Retinal pigment epithelial cell (primary cell): Measurements from ENCODE around the gene MLC1.

Source experiments
- DNase-seq: peaks from one replicate; pipeline ENCODE4 v3.0.0-alpha.2; 2010; ENCODE audit warnings: low read depth
- H3K4me3 ChIP-seq: 2 replicates; pipeline ENCODE4 v1.5.1; 2011; ENCODE audit warnings: mild to moderate bottlenecking, low read length, control low read depth, moderate library complexity
- TF ChIP-seq, protein P1 (sequence below): conservative IDR thresholded peaks from 2 replicates; pipeline ENCODE4 v1.5.1; 2011; ENCODE audit warnings: low read depth, low read length, control low read depth, inconsistent platforms

MLC1 gene

DNA sequence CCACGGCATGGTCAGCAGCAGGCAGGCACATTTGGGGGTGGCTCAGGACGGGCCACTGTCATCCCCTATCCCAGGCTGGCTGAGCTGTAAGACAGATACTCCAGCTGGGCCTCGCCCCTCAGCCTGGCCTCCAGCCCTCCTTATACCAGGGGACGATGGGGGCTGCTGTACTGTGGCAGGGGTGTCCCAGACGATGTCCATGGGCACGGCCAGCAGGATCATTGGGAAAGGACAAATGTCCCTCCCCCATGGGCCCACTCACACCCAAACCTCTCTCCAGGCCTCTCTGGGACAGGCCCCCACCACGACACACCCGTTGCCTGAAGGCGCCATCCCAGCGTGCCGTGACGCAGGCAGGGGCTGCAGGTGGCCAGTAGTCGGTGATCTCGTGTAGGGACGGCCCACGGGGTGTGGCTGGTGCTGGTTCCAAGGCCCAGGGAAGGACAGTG lies 71.1 kb downstream of the MLC1 start:
- TF ChIP-seq, protein P1, sequence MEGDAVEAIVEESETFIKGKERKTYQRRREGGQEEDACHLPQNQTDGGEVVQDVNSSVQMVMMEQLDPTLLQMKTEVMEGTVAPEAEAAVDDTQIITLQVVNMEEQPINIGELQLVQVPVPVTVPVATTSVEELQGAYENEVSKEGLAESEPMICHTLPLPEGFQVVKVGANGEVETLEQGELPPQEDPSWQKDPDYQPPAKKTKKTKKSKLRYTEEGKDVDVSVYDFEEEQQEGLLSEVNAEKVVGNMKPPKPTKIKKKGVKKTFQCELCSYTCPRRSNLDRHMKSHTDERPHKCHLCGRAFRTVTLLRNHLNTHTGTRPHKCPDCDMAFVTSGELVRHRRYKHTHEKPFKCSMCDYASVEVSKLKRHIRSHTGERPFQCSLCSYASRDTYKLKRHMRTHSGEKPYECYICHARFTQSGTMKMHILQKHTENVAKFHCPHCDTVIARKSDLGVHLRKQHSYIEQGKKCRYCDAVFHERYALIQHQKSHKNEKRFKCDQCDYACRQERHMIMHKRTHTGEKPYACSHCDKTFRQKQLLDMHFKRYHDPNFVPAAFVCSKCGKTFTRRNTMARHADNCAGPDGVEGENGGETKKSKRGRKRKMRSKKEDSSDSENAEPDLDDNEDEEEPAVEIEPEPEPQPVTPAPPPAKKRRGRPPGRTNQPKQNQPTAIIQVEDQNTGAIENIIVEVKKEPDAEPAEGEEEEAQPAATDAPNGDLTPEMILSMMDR, result no peak
- no peak overlapping the region for H3K4me3 ChIP-seq

DNA sequence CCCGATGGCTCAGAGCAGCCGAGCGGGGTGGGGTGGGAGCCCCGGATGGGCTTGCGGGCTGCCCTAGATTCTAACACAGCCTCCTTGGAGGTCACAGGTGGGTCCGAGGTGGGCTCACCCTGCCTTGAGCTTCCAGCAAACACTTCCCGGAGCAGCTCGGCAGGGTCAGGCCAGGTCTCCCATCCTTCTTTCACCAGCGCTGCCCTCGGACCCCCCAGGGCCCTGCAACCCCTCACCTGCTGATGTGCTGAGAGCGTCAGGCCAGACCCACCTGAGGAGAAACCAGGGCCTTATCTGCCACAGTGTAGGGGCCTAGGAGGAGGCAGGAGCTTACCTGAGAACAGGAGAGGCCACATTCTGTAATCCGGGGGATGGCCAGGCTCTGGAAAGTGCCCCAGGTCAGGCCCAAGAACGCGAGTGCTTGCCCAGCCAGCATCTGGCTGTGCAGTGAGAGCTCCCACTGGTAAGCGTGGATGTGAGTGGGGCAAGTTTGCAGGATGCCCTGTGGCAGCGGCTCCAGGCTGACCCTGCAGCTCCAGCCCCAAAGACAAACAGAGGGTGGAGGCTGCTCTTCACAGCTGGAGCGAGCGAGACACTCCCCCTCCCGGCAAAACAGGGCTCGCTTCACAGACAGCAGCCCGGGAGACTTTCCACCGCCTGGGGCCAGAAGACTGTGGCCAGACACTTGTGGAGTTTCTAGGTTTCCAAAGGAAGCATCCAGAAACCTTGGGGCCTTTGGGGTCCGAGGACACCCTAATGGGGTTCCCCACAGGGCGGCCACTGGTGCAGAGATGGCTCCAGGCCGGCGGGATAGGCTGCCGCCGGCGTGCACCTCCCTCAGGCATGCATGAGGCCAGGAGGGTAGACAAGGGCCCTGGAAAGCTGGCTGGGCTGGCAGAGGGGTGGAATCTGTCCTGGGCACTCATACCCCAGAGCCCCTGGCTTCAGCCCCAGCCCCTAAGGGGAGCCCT lies 72.7 kb downstream of the MLC1 start, which contains the start of gene IL17REL:
Gene IL17REL, minus strand, starts transcription at position 555 of the 971 bp plus-strand sequence. Its CDS starts 119 bp downstream, at position 436.
- TF ChIP-seq, protein P1, result no peak
- DNase-seq, result no peak
- H3K4me3 ChIP-seq, result no peak within 1 kb of the TSS

More for the DNA sequence above, 71.1 kb downstream of the MLC1 start:
- no peak for DNase-seq

DNA sequence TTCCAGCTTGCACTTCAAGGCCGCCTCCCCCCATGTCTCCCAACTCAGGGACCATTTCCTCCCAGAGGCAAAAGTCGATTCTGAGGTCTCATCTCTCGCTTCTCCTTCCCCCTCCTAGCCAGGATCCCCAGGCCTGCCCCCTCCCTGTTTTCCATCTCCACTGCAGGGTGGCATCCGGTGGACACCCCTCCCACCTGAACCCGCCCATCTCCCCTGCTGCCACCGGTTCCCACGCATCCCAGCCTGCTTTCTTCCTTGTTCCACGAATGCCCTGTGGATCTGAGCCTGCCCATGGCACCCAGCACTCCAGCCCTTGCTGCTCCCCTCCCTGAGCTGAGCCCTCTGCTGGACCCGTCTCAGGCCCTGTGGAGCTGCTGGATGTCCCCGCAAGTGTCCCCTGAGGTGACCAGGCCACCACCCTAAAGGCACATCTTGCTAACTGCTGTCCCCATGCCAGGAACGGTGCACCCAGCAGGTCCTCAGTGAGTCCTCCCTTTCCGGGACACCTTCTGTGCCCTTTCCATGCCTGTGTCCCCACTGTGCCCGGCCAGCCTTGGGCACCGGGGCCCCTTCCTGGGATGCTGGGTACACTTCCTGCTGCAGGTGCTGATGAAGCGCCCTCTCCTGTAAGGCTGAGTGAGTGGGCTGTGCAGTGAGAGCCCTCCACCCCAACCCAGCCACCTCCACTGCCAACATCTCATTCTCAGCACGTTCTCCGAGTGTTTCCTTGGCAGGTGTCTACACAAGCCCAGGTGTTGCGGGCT lies 73.6 kb downstream of the MLC1 start:
- TF ChIP-seq, protein P1, result no peak
- H3K4me3 ChIP-seq, result no peak overlapping the region
- no peak for DNase-seq

DNA sequence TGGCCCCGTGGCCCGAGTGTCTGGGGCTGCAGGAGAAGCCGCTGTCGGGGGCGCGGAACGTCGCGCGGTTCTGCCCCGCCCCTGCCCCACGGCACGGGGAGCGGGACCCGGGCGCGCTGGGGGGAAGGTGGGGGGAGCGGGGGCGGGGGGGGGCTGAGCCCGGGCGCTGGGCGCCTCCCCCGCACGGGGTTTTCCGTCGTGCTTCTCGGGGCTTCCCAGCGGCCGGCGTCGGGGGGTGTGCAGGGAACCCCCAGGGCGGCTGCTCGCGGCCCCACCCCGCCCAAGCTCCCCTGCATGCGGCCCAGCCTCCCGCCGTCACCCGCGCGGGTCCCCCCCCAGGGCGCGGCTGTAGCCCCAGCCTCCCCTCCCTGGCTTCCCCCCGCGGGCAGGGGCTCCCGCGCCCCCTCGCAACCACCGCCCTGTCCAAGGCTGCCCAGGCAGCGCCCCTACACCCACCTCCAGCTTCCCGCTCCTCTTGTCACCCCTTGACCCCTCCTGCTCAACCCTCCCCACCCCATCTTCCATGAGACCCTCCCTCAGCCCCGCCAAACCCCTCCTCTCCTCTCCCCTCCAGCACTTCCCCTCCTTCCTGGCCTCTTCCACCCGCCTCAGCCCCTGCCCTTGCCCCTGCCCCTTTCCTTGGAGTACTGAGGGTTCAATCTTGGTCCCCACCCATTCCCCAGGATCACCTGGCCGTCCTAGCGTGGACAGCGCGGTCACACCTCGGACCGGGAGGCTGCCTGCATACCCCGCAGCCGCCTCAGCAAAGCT lies 74.4 kb downstream of the MLC1 start:
- H3K4me3 ChIP-seq, result no peak overlapping the region
- TF ChIP-seq, protein P1, result no peak
- DNase-seq, result no peak

DNA sequence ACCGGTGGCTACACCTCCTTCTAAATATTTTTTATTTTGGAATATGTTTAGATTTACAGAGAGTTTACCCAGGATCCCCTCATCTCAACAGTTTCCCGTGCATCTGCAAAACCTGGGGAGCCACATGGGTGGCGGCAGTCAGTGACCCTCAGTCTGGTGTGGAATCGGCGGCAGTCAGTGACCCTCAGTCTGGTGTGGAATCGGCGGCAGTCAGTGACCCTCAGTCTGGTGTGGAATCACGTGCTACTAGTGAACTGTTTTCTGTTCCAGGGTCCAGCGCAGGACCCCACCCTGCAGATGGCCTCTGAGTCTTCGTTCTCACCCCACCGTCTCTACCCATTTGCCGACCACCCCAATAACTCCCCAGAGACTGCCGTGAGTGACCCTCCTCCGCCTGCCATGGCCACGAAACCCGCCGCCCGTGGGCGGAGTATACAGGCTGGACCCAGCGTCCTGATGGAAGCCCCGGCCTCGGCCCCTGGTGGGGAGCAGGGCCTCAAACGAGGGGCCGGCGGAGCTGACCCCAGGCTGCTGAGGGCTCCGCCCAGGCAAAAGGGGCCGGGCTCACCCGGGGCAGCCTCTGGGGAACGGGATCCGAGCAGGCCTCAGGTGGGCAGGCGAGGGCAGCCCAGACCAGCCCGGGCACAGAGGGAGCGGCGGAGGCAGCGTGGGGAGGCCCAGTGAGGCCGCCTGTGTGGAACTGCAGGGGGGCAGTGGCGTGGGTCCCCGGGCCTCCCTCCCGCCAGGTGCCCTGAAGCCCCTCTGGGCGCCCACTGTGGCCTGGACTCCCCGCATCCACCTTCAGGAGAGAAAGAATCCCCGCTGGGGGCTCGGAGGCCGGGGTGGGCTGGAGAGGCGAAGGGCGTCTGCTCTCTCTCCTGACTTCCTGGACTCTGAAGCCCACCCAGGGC lies 75.2 kb downstream of the MLC1 start:
- no peak for DNase-seq
- no peak overlapping the region for H3K4me3 ChIP-seq
- TF ChIP-seq, protein P1, result no peak
